ENCODE measurements around the gene LRP2.

The LRP2 gene

GRCh38 chr2:169131587-169132512, 230.5 kb downstream of the LRP2 start:
- Histone ChIP-seq H3K36me3 (ENCODE audit: control insufficient read depth, insufficient read depth, low read length) (no peaks in the 10 kb centered on the region), H3K27me3 (replicated peaks; ENCODE audit: control insufficient read depth, insufficient read depth, low read length) (no peaks in the 10 kb centered on the region), H3K4me3 (replicated peaks; ENCODE audit: low read depth, low read length) (no peak overlapping the region)
- TF ChIP-seq, protein P1, sequence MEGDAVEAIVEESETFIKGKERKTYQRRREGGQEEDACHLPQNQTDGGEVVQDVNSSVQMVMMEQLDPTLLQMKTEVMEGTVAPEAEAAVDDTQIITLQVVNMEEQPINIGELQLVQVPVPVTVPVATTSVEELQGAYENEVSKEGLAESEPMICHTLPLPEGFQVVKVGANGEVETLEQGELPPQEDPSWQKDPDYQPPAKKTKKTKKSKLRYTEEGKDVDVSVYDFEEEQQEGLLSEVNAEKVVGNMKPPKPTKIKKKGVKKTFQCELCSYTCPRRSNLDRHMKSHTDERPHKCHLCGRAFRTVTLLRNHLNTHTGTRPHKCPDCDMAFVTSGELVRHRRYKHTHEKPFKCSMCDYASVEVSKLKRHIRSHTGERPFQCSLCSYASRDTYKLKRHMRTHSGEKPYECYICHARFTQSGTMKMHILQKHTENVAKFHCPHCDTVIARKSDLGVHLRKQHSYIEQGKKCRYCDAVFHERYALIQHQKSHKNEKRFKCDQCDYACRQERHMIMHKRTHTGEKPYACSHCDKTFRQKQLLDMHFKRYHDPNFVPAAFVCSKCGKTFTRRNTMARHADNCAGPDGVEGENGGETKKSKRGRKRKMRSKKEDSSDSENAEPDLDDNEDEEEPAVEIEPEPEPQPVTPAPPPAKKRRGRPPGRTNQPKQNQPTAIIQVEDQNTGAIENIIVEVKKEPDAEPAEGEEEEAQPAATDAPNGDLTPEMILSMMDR (IDR thresholded peaks at IDR 0.05; ENCODE audit: insufficient read depth, low read length, poor library complexity, severe bottlenecking) = peak; percentile 56
- no peak for DNase-seq (ENCODE audit: extremely low read depth, insufficient read length)

DNA sequence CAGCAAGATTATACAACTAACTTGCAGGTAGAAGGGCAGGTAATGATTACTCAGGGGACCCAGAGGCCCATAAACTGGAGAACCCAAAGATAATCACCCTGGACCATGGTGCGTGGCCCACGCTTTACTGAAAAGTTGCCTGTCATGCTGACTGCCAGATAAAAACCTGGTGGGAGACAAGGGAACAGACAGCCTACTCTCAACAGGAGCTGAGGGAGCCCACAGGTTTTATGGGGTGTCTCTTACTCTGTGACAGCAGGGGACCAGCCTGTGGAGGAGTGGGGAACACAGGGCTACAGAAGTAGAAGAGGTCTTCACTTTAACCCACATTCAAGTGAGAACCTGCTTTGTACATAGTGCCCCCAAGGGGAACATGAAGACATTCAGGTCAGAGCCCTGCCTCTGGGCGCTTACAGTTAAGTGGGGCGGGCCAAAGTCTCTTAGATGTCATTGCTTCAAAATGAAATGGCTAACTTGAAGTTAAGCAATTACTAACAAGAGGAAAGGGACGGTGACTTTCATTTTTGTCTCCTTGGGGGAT, 232.6 kb downstream of the LRP2 start:
- H3K36me3 ChIP-seq (ENCODE audit: control insufficient read depth, insufficient read depth, low read length) = no peaks in the 10 kb centered on the region
- no peak overlapping the region for H3K4me3 ChIP-seq (replicated peaks; ENCODE audit: low read depth, low read length)

GRCh38 chr2:169119851-169120250, 242.5 kb downstream of the LRP2 start:
- Histone ChIP-seq H3K27me3 (replicated peaks; ENCODE audit: control insufficient read depth, insufficient read depth, low read length) (no peaks in the 10 kb centered on the region; the same call in 1 of the 2 replicates), H3K4me3 (replicated peaks; ENCODE audit: low read depth, low read length) (no peak overlapping the region), H3K36me3 (ENCODE audit: control insufficient read depth, insufficient read depth, low read length) (no peaks in the 10 kb centered on the region)
- DNase-seq (ENCODE audit: extremely low read depth, insufficient read length) = no peak
- TF ChIP-seq, protein P1 (IDR thresholded peaks at IDR 0.05; ENCODE audit: insufficient read depth, low read length, poor library complexity, severe bottlenecking) = no peak

More for the DNA sequence above, 232.6 kb downstream of the LRP2 start:
- no peak for DNase-seq (ENCODE audit: extremely low read depth, insufficient read length)
- TF ChIP-seq, protein P1 (IDR thresholded peaks at IDR 0.05; ENCODE audit: insufficient read depth, low read length, poor library complexity, severe bottlenecking) = no peak
- H3K27me3 ChIP-seq (replicated peaks; ENCODE audit: control insufficient read depth, insufficient read depth, low read length) = no peaks in the 10 kb centered on the region

GRCh38 chr2:169119123-169119760, 243.1 kb downstream of the LRP2 start:
- Histone ChIP-seq H3K27me3 (replicated peaks; ENCODE audit: control insufficient read depth, insufficient read depth, low read length) (no peaks in the 10 kb centered on the region), H3K36me3 (ENCODE audit: control insufficient read depth, insufficient read depth, low read length) (no peaks in the 10 kb centered on the region), H3K4me3 (replicated peaks; ENCODE audit: low read depth, low read length) (no peak overlapping the region)
- TF ChIP-seq, protein P1 (IDR thresholded peaks at IDR 0.05; ENCODE audit: insufficient read depth, low read length, poor library complexity, severe bottlenecking) = no peak
- no peak for DNase-seq (ENCODE audit: extremely low read depth, insufficient read length)

DNA sequence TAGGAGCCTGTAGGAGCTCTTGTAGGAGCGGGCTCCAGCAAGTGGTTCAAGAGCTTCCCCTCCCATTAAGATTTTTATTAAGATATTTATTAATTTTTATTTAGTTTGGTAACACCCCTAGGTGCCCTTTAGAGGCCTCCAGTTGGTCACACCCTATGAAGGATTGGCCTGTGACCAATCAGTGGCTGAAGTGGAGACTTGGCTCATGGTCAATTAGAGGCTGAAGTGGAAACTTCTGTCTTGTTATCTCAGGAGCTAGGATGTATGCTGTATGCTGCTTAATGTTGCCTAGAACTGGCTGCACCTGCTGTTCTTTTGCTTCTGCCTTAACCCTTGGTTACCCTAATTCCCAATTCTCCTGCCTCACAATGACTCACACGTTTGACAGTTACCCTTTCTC, 244.3 kb downstream of the LRP2 start:
- TF ChIP-seq, protein P1 (IDR thresholded peaks at IDR 0.05; ENCODE audit: insufficient read depth, low read length, poor library complexity, severe bottlenecking) = no peak

More for the DNA sequence above, 244.3 kb downstream of the LRP2 start:
- no peak overlapping the region for H3K4me3 ChIP-seq (replicated peaks; ENCODE audit: low read depth, low read length)
- no peaks in the 10 kb centered on the region for H3K36me3 ChIP-seq (ENCODE audit: control insufficient read depth, insufficient read depth, low read length)
- H3K27me3 ChIP-seq (replicated peaks; ENCODE audit: control insufficient read depth, insufficient read depth, low read length) = no peaks in the 10 kb centered on the region; the same call in 1 of the 2 replicates
- no peak for DNase-seq (ENCODE audit: extremely low read depth, insufficient read length)

All from GM06990 (cell line).